Fibroblast of villous mesenchyme (primary cell): ENCODE data around the gene NUCKS1. TPM values are rescaled to one million over a fixed set of nuclear protein-coding genes. Genes with fewer than 3 reads are reported as not detected.
A peak's percentile ranks its signal among the peaks of the same experiment; 100 is the strongest.

Source experiments
- DNase-seq: peaks from one replicate; pipeline ENCODE4 v3.0.0-alpha.2; 2010; ENCODE audit warnings: low read depth
- H3K4me3 ChIP-seq: 2 replicates; pipeline ENCODE4 v1.5.1; 2011; ENCODE audit warnings: low read depth, mild to moderate bottlenecking, low read length
- total RNA-seq: library from RNA; depleted of rRNA; stranded (reverse); fragments of >200 nt; gene quantifications from 2 replicates; pipeline ENCODE4 v1.2.3, GENCODE V29; 2012
- TF ChIP-seq, protein P1 (sequence below): IDR thresholded peaks from 2 replicates; pipeline ENCODE4 v1.5.1; 2012; ENCODE audit warnings: low read depth, mild to moderate bottlenecking, low read length; ENCODE audit not compliant: insufficient read depth

NUCKS1 gene
- total RNA-seq, 1 donor = 233 TPM

DNA sequence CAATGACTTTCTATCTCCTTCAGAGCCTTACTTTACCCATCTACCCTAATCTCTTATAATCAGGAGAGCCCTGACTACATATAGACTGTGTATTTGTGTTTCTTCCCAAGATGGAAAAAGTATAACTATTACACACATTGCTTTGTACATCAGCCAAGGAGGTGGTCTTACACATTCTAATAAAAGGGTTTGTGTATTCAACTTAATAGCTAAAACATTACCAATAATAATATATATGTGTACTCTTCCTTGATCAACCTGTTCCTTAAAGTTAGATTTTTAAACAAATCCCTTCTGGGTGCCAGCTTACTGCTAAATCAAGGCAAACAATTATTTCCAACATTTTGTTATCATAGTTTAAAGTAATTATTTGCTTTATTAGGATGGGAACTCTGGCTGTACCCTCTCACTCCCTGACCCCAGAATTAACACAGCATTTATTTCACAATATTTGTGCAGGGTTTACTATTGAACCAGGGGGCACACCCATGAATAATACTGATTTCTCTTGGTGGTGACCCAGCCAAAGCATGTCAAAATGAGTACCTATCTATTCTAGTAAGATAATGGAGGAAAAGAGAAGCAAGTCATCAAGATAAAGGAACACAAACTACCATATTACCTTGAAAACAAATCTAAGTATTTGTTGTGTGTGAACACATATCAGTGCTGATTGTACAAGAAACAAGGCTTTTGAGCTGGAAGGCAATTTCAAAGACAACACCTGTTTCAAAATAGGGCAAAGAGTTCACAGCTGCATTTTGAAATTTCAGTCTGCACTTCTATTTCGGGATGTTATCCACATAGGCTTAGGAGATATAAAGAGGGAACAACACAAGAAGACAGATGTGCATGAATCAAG is 39.5 kb downstream of the NUCKS1 start:
- TF ChIP-seq, protein P1, sequence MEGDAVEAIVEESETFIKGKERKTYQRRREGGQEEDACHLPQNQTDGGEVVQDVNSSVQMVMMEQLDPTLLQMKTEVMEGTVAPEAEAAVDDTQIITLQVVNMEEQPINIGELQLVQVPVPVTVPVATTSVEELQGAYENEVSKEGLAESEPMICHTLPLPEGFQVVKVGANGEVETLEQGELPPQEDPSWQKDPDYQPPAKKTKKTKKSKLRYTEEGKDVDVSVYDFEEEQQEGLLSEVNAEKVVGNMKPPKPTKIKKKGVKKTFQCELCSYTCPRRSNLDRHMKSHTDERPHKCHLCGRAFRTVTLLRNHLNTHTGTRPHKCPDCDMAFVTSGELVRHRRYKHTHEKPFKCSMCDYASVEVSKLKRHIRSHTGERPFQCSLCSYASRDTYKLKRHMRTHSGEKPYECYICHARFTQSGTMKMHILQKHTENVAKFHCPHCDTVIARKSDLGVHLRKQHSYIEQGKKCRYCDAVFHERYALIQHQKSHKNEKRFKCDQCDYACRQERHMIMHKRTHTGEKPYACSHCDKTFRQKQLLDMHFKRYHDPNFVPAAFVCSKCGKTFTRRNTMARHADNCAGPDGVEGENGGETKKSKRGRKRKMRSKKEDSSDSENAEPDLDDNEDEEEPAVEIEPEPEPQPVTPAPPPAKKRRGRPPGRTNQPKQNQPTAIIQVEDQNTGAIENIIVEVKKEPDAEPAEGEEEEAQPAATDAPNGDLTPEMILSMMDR = no peak
- DNase-seq = no peak
- no peak overlapping the region for H3K4me3 ChIP-seq

DNA sequence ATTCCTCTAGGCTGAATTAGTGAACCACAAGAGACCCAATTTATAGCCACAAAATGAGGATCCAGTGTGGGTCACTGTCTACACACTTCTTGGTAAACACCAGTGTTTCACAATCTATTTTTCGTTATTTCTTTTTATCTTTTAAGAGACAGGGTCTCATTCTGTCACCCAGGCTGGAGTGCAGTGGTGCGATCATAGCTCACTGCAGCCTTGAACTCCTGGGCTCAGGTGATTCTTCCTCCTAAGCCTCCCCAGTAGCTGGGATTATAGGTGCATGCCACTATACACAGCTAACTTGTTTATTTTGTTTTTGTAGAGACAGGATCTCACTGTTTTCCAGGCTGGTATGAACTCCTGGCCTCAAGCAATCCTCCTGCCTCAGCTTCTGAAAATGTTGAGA is 40.3 kb downstream of the NUCKS1 start:
- no peak for DNase-seq
- no peak overlapping the region for H3K4me3 ChIP-seq
- TF ChIP-seq, protein P1 = no peak

GRCh38 chr1:205709059-205709398 is 41.0 kb downstream of the NUCKS1 start:
- peak; percentile 58 for DNase-seq
- TF ChIP-seq, protein P1 = no peak
- H3K4me3 ChIP-seq = no peak overlapping the region

DNA sequence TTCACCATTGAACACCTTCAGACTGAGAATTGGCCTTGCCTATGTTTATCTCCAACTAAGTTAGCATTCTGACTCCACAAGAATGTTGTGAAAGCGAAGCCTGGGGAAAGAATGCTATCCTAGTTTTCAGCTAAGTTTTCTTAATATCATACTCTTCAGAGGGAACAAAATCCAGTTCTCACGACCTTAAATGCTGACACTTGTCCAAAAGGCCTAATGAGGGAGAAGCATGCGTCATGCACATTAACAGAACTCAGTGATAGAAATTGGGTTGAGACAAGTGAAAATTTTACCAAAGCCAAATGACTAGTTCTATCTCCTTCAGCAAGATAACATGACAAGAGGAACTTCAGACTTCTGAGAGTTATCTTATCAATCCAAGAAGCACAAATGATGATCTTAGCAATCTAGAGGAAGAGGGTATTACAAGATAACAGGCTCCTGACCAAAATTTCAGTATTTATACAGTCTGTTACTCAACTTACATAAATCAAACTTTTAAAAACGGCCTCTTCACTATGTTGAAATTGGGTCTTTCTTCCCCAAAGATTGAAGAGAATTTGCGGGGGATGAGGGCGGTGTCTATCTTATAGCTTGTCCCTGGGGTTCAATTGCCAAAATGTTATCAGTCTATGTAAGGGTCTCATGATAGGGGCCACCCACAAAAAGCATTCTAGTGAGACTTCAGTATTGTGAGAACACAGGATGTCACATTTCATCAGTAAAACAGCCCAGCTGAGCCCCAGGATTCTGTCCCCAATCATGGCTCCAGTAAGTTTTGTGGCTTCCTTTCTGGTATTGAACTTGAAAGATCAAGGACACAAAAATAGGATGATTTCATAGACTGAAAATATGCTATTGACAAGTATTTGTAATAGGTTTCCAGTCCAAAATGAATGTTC is 43.1 kb downstream of the NUCKS1 start:
- DNase-seq = peak; percentile 61
- TF ChIP-seq, protein P1 = no peak
- H3K4me3 ChIP-seq = no peak overlapping the region

DNA sequence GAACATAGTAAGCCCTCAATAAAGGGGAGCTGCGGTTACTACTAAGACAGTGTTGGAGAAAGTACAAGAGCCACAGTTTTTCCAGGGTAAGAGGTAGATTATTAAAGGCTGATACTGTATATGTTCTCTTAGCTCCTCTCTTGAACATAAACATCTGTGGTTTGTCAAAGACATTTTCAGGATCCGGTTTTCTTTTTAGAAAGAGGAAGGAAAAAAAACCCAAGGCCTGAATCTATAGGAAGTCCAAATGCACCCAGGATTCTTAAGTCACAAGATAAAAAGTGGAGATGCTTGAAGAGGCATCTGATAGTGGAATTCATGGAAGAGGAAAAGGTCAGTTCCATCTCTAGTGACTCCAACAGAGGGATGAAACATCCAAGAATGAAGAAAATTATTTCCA is 45.1 kb downstream of the NUCKS1 start:
- DNase-seq = no peak
- TF ChIP-seq, protein P1 = no peak
- H3K4me3 ChIP-seq = no peak overlapping the region

GRCh38 chr1:205703072-205703471 is 46.9 kb downstream of the NUCKS1 start:
- DNase-seq = no peak
- TF ChIP-seq, protein P1 = no peak
- H3K4me3 ChIP-seq = no peak overlapping the region
